GM12874 (cell line): Measurements from ENCODE around the gene CARM1.

Experiments
- CTCF ChIP-seq: IDR thresholded peaks from 2 replicates; pipeline ENCODE4 v1.5.1; 2011; ENCODE audit warnings: low read depth, mild to moderate bottlenecking, control low read depth, low read length, moderate library complexity; ENCODE audit not compliant: insufficient read depth

CARM1 gene

GRCh38 chr19:10874024-10874423, 2.7 kb downstream of the CARM1 start:
- no peak for TF ChIP-seq CTCF

DNA sequence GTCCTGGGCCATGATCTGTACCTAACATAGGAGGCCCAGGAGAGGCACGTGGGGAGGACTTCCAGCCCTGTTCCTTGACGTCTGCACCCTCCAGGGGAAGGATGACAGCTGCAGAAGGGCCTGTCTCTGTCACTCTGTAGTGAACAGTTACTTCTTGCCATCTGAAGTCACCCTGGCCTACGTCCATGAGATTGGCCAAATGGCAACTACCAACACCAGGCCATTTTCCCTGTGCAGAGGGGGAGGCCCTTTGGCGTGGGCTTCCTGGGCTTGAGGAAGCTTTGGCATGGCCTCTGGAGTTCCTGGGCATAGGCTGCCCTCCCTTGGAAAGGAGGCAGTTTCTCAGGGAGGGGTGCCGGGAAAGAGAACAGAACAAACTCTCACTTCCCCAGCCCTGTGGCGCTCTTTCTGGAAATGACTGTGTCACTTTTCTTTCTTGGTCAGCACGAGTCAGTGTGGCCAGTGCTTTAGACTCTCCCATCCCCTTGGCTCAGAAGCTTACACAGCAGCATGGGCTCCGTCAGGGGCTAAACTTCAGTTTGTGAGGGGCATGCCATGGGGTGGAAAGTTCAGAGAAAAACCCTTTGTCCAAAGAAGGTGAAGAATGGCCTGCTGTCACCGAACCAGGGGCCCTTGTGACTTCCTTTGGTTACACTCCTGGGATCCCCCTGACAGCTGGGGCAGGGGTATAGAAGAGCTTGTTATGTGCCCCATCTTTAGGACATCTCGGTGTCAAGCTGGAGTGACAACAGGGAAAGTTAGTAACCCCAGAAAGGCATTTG, 5.3 kb downstream of the CARM1 start:
- no peak for TF ChIP-seq CTCF

DNA sequence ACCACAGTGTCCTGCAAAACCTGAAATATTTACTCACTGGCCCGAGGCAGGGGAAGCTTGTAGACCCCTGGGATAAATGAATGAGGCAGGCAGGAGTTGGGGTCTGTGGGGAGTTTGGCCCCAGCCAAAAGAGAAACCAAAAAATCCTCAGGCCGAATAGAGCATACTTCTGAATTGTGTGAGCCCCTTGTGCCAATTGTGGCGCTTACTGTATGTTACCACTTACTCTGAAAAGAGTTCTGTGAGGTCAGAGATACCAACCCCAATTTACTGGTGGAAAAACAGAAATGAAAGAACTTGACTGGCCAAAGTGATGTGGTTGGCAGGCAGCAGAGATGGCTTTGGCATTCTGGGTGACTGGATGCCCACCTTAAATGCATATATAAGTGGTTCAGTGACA, 6.9 kb downstream of the CARM1 start:
- no peak for TF ChIP-seq CTCF

- no peak for TF ChIP-seq CTCF
Observed at GRCh38 chr19:10881403-10882107, 10.2 kb downstream of the CARM1 start.

- TF ChIP-seq CTCF: no peak
Observed at GRCh38 chr19:10882108-10882457, 10.7 kb downstream of the CARM1 start.

- no peak for TF ChIP-seq CTCF
Observed at GRCh38 chr19:10884274-10884673, 12.9 kb downstream of the CARM1 start.

GRCh38 chr19:10885201-10886169, 14.1 kb downstream of the CARM1 start:
- no peak for TF ChIP-seq CTCF
